IMR-90 (cell line): ENCODE measurements around the gene FOXL2NB. TPM values are rescaled to one million over a fixed set of nuclear protein-coding genes. Genes with fewer than 3 reads are reported as not detected.

Experiments used
- ATAC-seq: fragments of 200-7000 bp; cut with Tn5 transposase; 2 replicates; pipeline ENCODE4 v1.9.1; 2020; ENCODE audit warnings: low read depth, mild to moderate bottlenecking, moderate library complexity
- BruUV-seq: library from RNA; stranded (reverse); fragments of 400-500 nt; replicated peaks from 2 replicates; lab custom pipeline; 2021; lab: Mats Ljungman, UMichigan
- CTCF ChIA-PET: fragments of 300-600 bp; formaldehyde crosslinking; extraction: SDS; loops from one replicate; lab custom pipeline; 2021; ENCODE audit warnings: antibody characterized with exemption; lab: Yijun Ruan, JAX
- POLR2A ChIA-PET: fragments of 300-600 bp; sonication (Branson Sonifier 250); formaldehyde crosslinking; loops from one replicate; lab custom pipeline; 2022; ENCODE audit warnings: antibody characterized with exemption; ENCODE audit not compliant: unreplicated experiment; lab: Charles Lee
- DNase-seq: peaks from one replicate; pipeline ENCODE4 v3.0.0; 2013
- H2AFZ ChIP-seq: replicated peaks from 2 replicates; pipeline ENCODE3; 2013; ENCODE audit warnings: low read length, mild to moderate bottlenecking; ENCODE audit not compliant: poor library complexity
- H2AK5ac ChIP-seq: 2 replicates; pipeline ENCODE4 v1.6.1; 2013; ENCODE audit warnings: low read depth, low read length, inconsistent platforms
- H2AK9ac ChIP-seq: replicated peaks from 2 replicates; pipeline ENCODE3; 2013; ENCODE audit warnings: mild to moderate bottlenecking, low read depth, low read length, moderate library complexity; ENCODE audit not compliant: poor library complexity
- H2BK120ac ChIP-seq: 2 replicates; pipeline ENCODE4 v1.6.1; 2013; ENCODE audit warnings: low read depth, low read length, inconsistent platforms
- H2BK15ac ChIP-seq: 3 replicates; pipeline ENCODE4 v1.6.1; 2013; ENCODE audit warnings: low read depth, low read length, inconsistent platforms
- H2BK20ac ChIP-seq: 2 replicates; pipeline ENCODE4 v1.6.1; 2013; ENCODE audit warnings: low read depth, mild to moderate bottlenecking, inconsistent platforms, low read length, moderate library complexity
- H2BK5ac ChIP-seq: 2 replicates; pipeline ENCODE4 v1.6.1; 2013; ENCODE audit warnings: mild to moderate bottlenecking, low read depth, low read length, inconsistent platforms; ENCODE audit not compliant: poor library complexity, severe bottlenecking
- H3K14ac ChIP-seq: replicated peaks from 2 replicates; pipeline ENCODE4 v1.6.1; 2013; ENCODE audit warnings: low read depth, low read length, inconsistent platforms
- H3K18ac ChIP-seq: 2 replicates; pipeline ENCODE4 v1.6.1; 2013; ENCODE audit warnings: low read depth, low read length, control low read depth
- H3K23ac ChIP-seq: 2 replicates; pipeline ENCODE4 v1.6.1; 2013; ENCODE audit warnings: low read depth, low read length, inconsistent platforms
- H3K27ac ChIP-seq: 2 replicates; pipeline ENCODE4 v1.5.1; 2013; ENCODE audit warnings: mild to moderate bottlenecking, control low read depth, low read length; ENCODE audit not compliant: insufficient read depth
- H3K27me3 ChIP-seq: 2 replicates; pipeline ENCODE4 v1.6.1; 2013; ENCODE audit warnings: low read length; ENCODE audit not compliant: control insufficient read depth, insufficient read depth
- H3K36me3 ChIP-seq: 2 replicates; pipeline ENCODE4 v1.6.1; 2013; ENCODE audit warnings: low read length, mixed read lengths; ENCODE audit not compliant: control insufficient read depth, insufficient read depth
- H3K4ac ChIP-seq: 2 replicates; pipeline ENCODE4 v1.6.1; 2013; ENCODE audit warnings: low read depth, low read length, inconsistent platforms
- H3K4me1 ChIP-seq: 2 replicates; pipeline ENCODE4 v1.6.1; 2013; ENCODE audit warnings: low read length, mixed read lengths; ENCODE audit not compliant: control insufficient read depth, insufficient read depth
- H3K4me2 ChIP-seq: 2 replicates; pipeline ENCODE4 v1.6.1; 2013; ENCODE audit warnings: low read depth, mild to moderate bottlenecking, control low read depth, low read length, moderate library complexity
- H3K4me3 ChIP-seq: 2 replicates; pipeline ENCODE4 v1.5.1; 2013; ENCODE audit warnings: low read depth, mild to moderate bottlenecking, control low read depth, low read length, moderate library complexity; ENCODE audit not compliant: insufficient read depth
- H3K56ac ChIP-seq: 2 replicates; pipeline ENCODE4 v1.6.1; 2013; ENCODE audit warnings: low read length, inconsistent platforms; ENCODE audit not compliant: insufficient read depth; ENCODE audit errors: extremely low read depth
- H3K79me1 ChIP-seq, 2 experiments: 2 replicates each; pipeline ENCODE4 v1.6.1; 2013; ENCODE audit warnings: low read length in 2 of 2, inconsistent platforms in 1 of 2, low read depth in 1 of 2
- H3K9ac ChIP-seq: 2 replicates; pipeline ENCODE4 v1.6.1; 2013; ENCODE audit warnings: low read depth, low read length, control low read depth
- H3K9me1 ChIP-seq: 2 replicates; pipeline ENCODE4 v1.6.1; 2013; ENCODE audit warnings: low read length, inconsistent platforms; ENCODE audit not compliant: insufficient read depth
- H3K9me3 ChIP-seq: 2 replicates; pipeline ENCODE4 v1.6.1; 2013; ENCODE audit warnings: low read length; ENCODE audit not compliant: control insufficient read depth, insufficient read depth
- H4K20me1 ChIP-seq: 2 replicates; pipeline ENCODE4 v1.6.1; 2013; ENCODE audit warnings: low read length, inconsistent platforms; ENCODE audit not compliant: insufficient read depth
- H4K5ac ChIP-seq: 2 replicates; pipeline ENCODE4 v1.6.1; 2013; ENCODE audit warnings: mild to moderate bottlenecking, low read depth, low read length, control low read depth
- H4K8ac ChIP-seq, 2 experiments: 2 replicates each; pipeline ENCODE4 v1.6.1; 2013; ENCODE audit warnings: low read depth in 2 of 2, low read length in 2 of 2, control low read depth in 1 of 2, inconsistent platforms in 1 of 2
- H4K91ac ChIP-seq: 2 replicates; pipeline ENCODE4 v1.6.1; 2013; ENCODE audit warnings: low read depth, low read length, inconsistent platforms; ENCODE audit not compliant: insufficient read depth
- MAZ ChIP-seq: IDR thresholded peaks from 2 replicates; pipeline ENCODE4 v1.6.1; 2012; ENCODE audit warnings: low read depth, mild to moderate bottlenecking, low read length, improper control_type of control experiment, moderate library complexity, borderline replicate concordance
- RCOR1 ChIP-seq: IDR thresholded peaks from 2 replicates; pipeline ENCODE4 v1.6.1; 2012; ENCODE audit warnings: mild to moderate bottlenecking, low read length, improper control_type of control experiment; ENCODE audit not compliant: insufficient replicate concordance
- WGBS, 2 experiments: methylation state at CpG; one replicate each; pipeline versions ENCODE4 v1.1.5 to v1.1.7; 2013; ENCODE audit warnings: missing lambda C conversion rate in 2 of 2; ENCODE audit not compliant: insufficient read length in 1 of 2; ENCODE audit errors: extremely low coverage in 2 of 2; 5-methylcytosine and 5-hydroxymethylcytosine counted together
- dilution Hi-C: fragments of 300-500 bp; cut with HindIII; formaldehyde crosslinking; loops from one replicate; pipeline ENCODE4 v1.14.3; 2018; ENCODE audit warnings: low sequenced_read_pairs; ENCODE audit not compliant: unreplicated experiment
- in situ Hi-C: fragments of 300-500 bp; cut with MboI; formaldehyde crosslinking; loops from 3 replicates; pipeline ENCODE4 v1.14.3; 2019; ENCODE audit warnings: low sequenced_read_pairs, inconsistent platforms, mixed read lengths
- intact Hi-C: fragments of 100-400 bp; cut with micrococcal nuclease; formaldehyde crosslinking; loops from 2 replicates; pipeline ENCODE4 v1.10.0; 2022
- polyA plus RNA-seq, 3 experiments: library from polyadenylated mRNA; depleted of rRNA; stranded (reverse); fragments of >200 nt; gene quantifications; 2 replicates each; pipeline ENCODE4 v1.2.3, GENCODE V29; 2012; ENCODE audit warnings: low replicate concordance in 1 of 3
- total RNA-seq: library from RNA; depleted of rRNA; stranded (reverse); fragments of >200 nt; gene quantifications from 2 replicates; pipeline ENCODE4 v1.2.3, GENCODE V29; 2012

FOXL2NB gene
- total and polyA plus RNA-seq, 2 of the 4 experiments (the other 2 are of a cell fraction) = under 0.01 to 0.05 TPM

GRCh38 chr3:138949445-138950005, 2.5 kb downstream of the FOXL2NB start:
- no TSS peak for BruUV-seq
- Histone ChIP-seq H2BK5ac (no peak overlapping the region), H2AK9ac (no peak overlapping the region), H3K9ac (no peak overlapping the region), H3K14ac (no peak overlapping the region), H2BK15ac (no peak overlapping the region), H2BK120ac (no peak overlapping the region), H4K5ac (no peak overlapping the region), H3K56ac (no peak overlapping the region), H3K4ac (no peak overlapping the region), H4K8ac (no peak overlapping the region), H3K23ac (no peak overlapping the region), H3K9me1 (0 out of 2 replicates have a peak, but pooled peaks cover 3% of the 10 kb centered on the region), H2BK20ac (no peak overlapping the region), H3K4me3 (no peak overlapping the region), H2AK5ac (no peak overlapping the region), H4K20me1 (peaks cover 6% of the 10 kb centered on the region), H3K9me3 (peaks cover 2% of the 10 kb centered on the region; the same call in 1 of the 2 replicates), H3K36me3 (no peaks in the 10 kb centered on the region), H3K18ac (no peak overlapping the region), H3K4me1 (peaks cover 2% of the 10 kb centered on the region; the same call in 1 of the 2 replicates), H2AFZ (peak overlapping the region; percentile 81), H3K79me1 (no peaks in the 10 kb centered on the region), H3K27ac (no peak overlapping the region), H3K27me3 (peaks cover 79% of the 10 kb centered on the region), H4K91ac (no peak overlapping the region), H3K4me2 (peak overlapping the region; percentile 64; the same call in 1 of the 2 replicates)
- DNase-seq (no peak), ATAC-seq (no peak)
- ChIA-PET POLR2A (no interaction called here), CTCF (interaction anchor here (0.5 to 2.7 kb wide), 4 partner anchors 14 to 270 kb away, joined by 3 to 8 read pairs (median 3); no protein-coding TSS in a partner anchor)
- TF ChIP-seq RCOR1 (no peak), MAZ (no peak)
- 3% methylated on average over 16 of the region's 27 CpGs; no CpG with 5 or more reads in 1 of the 2 experiments for WGBS, 2 experiments
- dilution Hi-C loops = no loop called here
- in situ Hi-C loops = no loop called here
- intact Hi-C loops = no loop called here
